22Rv1 (cell line): ENCODE measurements around the gene ARSJ.

Experiments used
- ZFX ChIP-seq: fragments of 450-650 bp; IDR thresholded peaks from 2 replicates; pipeline ENCODE4 v1.6.1; 2017; ENCODE audit warnings: antibody characterized with exemption, borderline replicate concordance
- TF ChIP-seq, protein P1 (sequence below): fragments of 450-650 bp; IDR thresholded peaks from 2 replicates; pipeline ENCODE4 v1.5.1; 2017; ENCODE audit warnings: mild to moderate bottlenecking

DNA sequence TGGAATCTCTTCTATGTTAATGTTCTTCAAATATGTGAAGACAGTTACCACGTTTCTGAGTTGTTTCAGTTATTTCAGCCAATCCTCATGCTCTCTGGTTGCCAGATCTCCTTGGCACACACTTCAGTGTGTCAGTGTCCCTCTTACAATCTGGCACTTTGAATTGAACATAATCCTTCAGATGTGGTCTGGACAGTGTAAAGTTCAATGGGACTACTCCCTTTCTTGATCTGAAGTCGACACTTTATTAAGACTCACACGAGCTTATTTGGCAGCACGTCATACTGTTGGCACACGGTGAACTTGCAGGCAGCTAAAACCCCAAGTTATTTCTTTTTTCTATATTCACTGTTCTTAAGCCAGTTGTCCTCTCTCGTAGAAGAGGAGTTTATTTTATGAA lies 28.2 kb downstream of the ARSJ start:
- no peak for TF ChIP-seq ZFX
- TF ChIP-seq, protein P1, sequence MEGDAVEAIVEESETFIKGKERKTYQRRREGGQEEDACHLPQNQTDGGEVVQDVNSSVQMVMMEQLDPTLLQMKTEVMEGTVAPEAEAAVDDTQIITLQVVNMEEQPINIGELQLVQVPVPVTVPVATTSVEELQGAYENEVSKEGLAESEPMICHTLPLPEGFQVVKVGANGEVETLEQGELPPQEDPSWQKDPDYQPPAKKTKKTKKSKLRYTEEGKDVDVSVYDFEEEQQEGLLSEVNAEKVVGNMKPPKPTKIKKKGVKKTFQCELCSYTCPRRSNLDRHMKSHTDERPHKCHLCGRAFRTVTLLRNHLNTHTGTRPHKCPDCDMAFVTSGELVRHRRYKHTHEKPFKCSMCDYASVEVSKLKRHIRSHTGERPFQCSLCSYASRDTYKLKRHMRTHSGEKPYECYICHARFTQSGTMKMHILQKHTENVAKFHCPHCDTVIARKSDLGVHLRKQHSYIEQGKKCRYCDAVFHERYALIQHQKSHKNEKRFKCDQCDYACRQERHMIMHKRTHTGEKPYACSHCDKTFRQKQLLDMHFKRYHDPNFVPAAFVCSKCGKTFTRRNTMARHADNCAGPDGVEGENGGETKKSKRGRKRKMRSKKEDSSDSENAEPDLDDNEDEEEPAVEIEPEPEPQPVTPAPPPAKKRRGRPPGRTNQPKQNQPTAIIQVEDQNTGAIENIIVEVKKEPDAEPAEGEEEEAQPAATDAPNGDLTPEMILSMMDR, result no peak
